KOPT-K1 (cell line): ENCODE measurements around the gene OGFRL1.

Experiments used
- H3K27ac ChIP-seq: fragments of 200-600 bp; sonication (generic); 2 replicates; pipeline ENCODE4 v1.5.1; 2016; ENCODE audit warnings: antibody characterized with exemption, mild to moderate bottlenecking, low read depth, low read length; ENCODE audit not compliant: poor library complexity, severe bottlenecking
- H3K36me3 ChIP-seq: fragments of 200-600 bp; sonication (generic); 2 replicates; pipeline ENCODE4 v1.5.1; 2017; ENCODE audit warnings: antibody characterized with exemption, mild to moderate bottlenecking, low read length, moderate library complexity; ENCODE audit not compliant: insufficient read depth
- H3K9me3 ChIP-seq: fragments of 200-600 bp; sonication (generic); 2 replicates; pipeline ENCODE4 v1.5.1; 2017; ENCODE audit warnings: antibody characterized with exemption, low read length, mild to moderate bottlenecking; ENCODE audit not compliant: insufficient read depth, poor library complexity, severe bottlenecking

Gene OGFRL1

DNA sequence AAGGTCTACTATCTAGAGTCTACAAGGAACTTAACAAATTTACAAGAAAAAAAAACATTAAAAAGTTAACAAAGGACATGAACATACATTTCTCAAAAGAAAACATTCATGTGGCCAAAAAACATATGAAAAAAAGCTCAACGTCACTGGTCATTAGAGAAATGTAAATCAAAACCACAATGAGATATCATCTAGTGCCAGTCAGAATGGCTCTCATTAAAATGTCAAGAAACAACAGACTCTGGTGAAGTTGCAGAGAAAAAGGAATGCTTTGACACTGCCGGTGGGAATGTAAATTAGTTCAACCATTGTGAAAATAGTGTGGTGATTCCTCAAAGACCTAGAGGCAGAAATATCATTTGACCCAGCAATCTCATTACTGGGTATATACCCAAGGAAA lies 48.3 kb downstream of the OGFRL1 start:
- H3K9me3 ChIP-seq: no peaks in the 10 kb centered on the region
- no peak overlapping the region for H3K27ac ChIP-seq
- no peaks in the 10 kb centered on the region for H3K36me3 ChIP-seq

DNA sequence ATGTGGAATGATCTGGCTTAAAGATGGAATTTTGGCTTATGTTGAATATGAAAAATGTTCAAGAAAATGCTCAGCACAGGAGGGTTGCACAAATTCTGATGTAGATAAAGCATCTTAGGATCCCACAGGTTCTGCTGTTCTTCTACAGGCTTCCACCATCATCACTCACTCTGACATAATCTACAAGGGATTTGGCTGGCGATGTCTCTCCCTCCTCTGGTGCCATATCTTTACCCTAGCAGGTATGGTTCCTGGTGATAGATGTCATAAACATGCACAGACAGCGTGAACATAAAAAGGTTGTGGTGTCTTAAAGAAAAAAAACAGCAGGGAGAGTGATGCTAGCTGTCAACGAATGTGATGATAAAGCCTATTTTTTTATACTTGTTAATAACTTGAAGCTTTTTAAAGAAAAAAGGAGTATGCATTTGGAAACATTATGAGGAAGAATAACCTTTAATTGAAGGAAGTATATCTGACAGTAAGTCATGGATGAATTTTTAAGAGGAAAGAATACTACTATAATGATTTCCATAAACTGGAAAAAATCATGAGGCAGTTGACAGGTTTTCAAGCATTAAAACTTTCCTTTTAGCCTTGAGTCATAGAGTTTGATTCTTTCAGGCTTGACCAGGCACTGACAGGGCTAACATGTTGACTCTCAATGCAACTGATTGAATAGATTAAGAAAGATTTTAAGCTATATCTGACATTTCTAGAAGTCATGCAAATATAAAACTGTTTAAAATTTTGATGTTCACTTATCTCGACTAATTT lies 50.1 kb downstream of the OGFRL1 start:
- Histone ChIP-seq H3K36me3 (no peaks in the 10 kb centered on the region), H3K27ac (no peak overlapping the region), H3K9me3 (no peaks in the 10 kb centered on the region)

DNA sequence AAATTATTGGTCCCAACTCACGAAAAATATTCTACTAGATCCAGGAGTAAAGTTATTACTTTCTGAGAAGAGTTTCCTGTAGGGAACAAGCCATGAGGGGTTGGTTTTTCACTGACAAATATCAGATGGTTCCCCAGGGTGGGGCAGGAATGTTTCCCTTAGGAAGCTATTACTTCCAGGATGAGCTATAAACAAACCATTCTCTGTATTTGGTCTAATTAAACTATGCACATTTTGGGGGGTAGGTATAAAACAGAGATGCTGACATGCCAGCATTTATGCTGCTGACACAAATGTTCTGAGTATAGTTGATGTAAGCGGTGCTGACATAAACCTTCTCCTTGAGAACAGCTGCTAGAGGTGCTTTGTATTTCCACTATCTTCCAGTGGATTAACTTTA lies 54.2 kb downstream of the OGFRL1 start:
- no peaks in the 10 kb centered on the region for H3K9me3 ChIP-seq

DNA sequence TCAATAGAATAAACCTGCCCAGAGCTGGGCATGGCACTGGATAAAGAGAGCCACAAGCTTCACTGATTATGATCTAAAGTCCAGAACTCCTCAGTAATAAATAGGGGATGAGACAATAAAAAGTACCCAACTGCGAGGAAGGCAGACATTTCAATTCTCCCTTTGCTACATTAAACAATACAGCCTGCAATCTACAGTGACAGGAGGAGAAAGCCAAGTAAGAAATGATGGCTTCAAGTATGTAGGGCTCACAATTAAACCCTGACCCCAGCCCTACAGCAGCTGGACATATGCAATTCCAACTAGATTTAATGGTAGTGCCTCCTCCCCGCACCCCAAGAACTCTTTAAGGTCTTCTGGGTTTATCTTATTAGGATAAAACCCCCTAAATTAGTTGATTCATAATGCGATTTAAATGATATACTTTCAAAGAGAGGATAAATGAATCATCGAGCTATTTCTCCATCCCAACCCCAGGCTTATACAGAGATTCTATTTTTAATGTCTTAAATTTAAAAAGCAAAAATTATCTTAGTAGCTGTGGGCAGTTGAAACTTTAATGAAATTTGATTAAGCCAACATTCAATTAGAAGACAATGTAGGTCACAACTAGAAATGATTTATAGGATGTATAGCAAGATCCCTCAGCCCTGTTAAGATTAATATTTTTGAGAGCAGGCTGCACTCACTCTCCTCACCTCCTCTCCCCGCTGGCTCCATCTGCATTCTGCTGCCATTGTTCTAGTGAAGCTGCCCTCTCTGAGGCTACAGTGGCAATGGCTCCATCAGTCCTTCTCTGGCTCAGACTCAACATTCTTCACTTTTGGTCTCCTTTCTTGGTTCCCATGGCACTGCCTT lies 57.1 kb downstream of the OGFRL1 start:
- no peaks in the 10 kb centered on the region for H3K9me3 ChIP-seq
- no peak overlapping the region for H3K27ac ChIP-seq
- no peaks in the 10 kb centered on the region for H3K36me3 ChIP-seq

More for the DNA sequence above, 54.2 kb downstream of the OGFRL1 start:
- Histone ChIP-seq H3K27ac (no peak overlapping the region), H3K36me3 (no peaks in the 10 kb centered on the region)

DNA sequence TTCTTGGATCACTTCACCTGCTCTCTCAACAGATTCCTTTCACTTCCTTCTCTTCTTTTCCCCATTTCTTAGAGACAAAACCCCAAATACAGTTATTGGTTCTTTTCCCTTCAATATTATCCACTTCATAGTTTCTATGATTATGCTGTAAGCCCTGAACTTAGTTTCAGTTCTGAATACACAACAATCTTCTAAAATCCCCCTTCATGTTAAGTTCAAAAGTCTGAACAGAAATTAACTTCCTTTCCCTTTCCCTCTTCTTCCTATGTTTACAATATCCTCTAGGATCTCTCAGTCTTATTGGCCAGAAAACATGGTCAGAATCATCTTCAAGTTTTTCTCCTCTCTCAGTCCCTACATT lies 57.7 kb downstream of the OGFRL1 start:
- no peaks in the 10 kb centered on the region for H3K36me3 ChIP-seq
- H3K27ac ChIP-seq: no peak overlapping the region
- H3K9me3 ChIP-seq: no peaks in the 10 kb centered on the region

DNA sequence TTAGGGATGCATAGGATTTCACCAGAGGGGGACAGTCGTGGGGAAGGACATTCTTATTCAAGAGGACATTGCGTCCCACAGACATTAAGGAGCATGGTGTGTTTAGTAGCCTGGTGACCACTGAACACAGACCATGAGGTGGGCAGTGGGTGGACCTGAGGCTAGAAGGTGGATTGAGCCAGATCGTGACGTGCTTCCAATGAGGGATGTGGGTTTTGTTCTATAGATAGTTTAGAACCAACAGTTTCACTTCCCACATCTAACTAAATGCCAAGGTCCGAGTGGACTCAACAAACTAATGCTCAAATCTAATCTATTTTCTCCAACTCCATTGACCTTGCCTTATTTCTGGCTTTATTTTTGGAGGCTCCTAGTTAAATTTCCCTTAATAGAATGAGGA lies 58.5 kb downstream of the OGFRL1 start:
- Histone ChIP-seq H3K36me3 (no peaks in the 10 kb centered on the region), H3K27ac (no peak overlapping the region), H3K9me3 (no peaks in the 10 kb centered on the region)

DNA sequence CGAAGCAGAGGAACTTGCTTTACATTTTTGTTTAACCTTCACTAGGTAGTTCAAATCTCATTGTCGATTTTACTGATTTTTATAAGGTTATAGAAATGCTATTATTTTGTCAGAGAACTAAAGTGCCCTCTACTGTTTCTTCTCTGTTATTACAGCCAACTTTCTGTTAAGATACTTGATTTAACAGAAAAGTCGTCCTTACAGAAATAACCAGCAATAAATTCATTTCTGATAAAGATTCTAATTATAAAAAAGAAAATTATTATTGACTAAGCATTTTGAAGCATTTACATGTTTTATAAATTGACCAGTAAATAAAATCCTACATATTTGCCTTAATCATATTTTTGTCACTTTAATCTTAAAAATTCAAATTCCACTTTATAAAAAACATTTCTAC lies 60.8 kb downstream of the OGFRL1 start:
- H3K36me3 ChIP-seq: no peaks in the 10 kb centered on the region
- no peak overlapping the region for H3K27ac ChIP-seq
- H3K9me3 ChIP-seq: no peaks in the 10 kb centered on the region

DNA sequence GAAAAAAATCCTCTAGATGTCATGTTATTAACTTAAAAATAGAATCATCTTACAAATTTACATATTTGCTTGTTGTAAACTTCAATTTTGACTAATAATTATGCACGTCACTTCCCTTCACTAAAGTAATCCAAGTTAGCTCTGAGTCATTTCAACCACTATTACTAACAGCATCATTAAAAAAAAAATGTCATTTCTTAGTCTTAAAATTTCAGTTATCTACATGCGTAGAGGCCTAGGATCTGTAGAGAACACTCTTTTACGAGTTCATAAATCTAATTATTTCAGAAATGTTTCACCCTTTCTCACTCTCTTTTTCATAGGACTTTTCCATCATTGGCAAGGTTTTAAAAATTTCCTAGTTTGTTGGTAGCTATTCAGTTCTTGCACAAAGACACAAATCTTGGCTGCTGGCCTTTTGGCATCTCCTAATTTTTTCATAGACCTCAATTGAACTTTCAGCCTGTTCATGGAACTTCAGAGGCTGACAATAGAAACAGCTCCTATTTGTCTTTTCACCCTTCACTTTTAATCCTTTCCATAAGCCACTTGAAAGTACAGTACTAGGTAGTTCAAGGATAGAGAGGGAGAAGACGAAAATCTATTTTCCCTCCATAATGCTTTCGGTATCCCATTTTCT lies 61.5 kb downstream of the OGFRL1 start:
- H3K36me3 ChIP-seq: no peaks in the 10 kb centered on the region
- H3K27ac ChIP-seq: no peak overlapping the region
- H3K9me3 ChIP-seq: no peaks in the 10 kb centered on the region

DNA sequence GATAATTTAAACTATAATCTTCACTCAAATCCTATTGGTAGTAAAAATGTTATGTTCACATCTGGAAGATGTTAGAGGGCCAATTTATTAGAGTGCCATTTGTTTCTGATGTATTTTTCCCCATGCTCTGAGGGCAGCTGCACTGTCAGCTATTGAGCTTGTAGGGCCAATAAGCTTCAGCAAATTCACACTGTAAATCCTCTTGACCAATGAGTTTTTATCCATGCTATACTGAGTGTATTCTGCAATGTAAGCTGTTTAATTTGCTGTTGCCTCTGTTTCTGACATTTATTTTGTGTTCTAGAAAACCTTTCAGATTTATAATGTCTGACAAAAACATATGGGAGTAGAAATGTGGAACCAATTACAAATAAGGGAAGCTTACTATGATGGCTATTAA lies 62.6 kb downstream of the OGFRL1 start:
- Histone ChIP-seq H3K27ac (no peak overlapping the region), H3K9me3 (no peaks in the 10 kb centered on the region), H3K36me3 (no peaks in the 10 kb centered on the region)
